Parathyroid adenoma (tissue), 2 donors: Measurements from ENCODE around the gene ADM2.

ENCODE experiments used
- H2AFZ ChIP-seq: fragments of 300-600 bp; sonication (generic); one replicate; pipeline ENCODE4 v1.7.0; 2017; ENCODE audit warnings: antibody characterized with exemption, mild to moderate bottlenecking
- H3K27ac ChIP-seq: fragments of 300-600 bp; sonication (generic); one replicate; pipeline ENCODE4 v1.7.0; 2017
- H3K27me3 ChIP-seq: fragments of 300-600 bp; sonication (generic); one replicate; pipeline ENCODE4 v1.7.0; 2017; ENCODE audit warnings: low read length; ENCODE audit not compliant: control insufficient read depth, insufficient read depth
- H3K36me3 ChIP-seq: fragments of 300-600 bp; sonication (generic); one replicate; pipeline ENCODE4 v1.7.0; 2017; ENCODE audit warnings: low read length; ENCODE audit not compliant: control insufficient read depth, insufficient read depth
- H3K4me1 ChIP-seq: fragments of 300-600 bp; sonication (generic); one replicate; pipeline ENCODE4 v1.7.0; 2017; ENCODE audit warnings: control low read depth
- H3K4me2 ChIP-seq: fragments of 300-600 bp; sonication (generic); one replicate; pipeline ENCODE4 v1.7.0; 2017; ENCODE audit warnings: low read length
- H3K4me3 ChIP-seq: fragments of 300-600 bp; sonication (generic); one replicate; pipeline ENCODE4 v1.7.0; 2017; ENCODE audit warnings: low read depth, low read length
- H3K79me2 ChIP-seq: fragments of 300-600 bp; sonication (generic); one replicate; pipeline ENCODE4 v1.7.0; 2017; ENCODE audit warnings: control low read depth
- H3K9ac ChIP-seq: fragments of 300-600 bp; sonication (generic); one replicate; pipeline ENCODE4 v1.7.0; 2017; ENCODE audit warnings: mild to moderate bottlenecking
- H3K9me3 ChIP-seq: fragments of 300-600 bp; sonication (generic); one replicate; pipeline ENCODE4 v1.7.0; 2017; ENCODE audit warnings: low read length; ENCODE audit not compliant: control insufficient read depth
- TF ChIP-seq, protein P1 (sequence below): fragments of 300-600 bp; sonication (generic); IDR thresholded peaks from one replicate; pipeline ENCODE4 v1.7.0; 2017; ENCODE audit warnings: antibody characterized with exemption, mild to moderate bottlenecking
- donor health status: primary hyperparathyroidism.

ADM2 gene

DNA sequence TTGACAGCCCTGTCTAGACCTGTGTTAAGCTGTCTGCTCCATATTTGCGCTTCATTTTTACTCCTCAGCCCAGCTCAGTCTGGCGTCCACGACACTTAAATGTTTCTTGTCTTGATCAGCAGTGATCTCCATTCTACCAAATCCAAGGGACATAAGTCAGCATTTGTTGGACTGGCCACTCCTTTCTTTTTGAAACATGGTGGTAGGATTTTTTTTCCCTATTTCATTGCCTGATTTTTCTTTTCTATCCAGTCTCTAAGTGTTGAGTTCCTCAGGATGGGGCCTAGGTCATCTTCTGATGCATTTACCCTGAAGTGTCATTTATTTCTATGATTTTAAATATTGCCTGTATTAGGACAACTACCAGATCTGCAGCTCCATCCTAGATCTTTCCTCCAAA is 27.6 kb downstream of the ADM2 start:
- Histone ChIP-seq H3K36me3 (no peaks in the 10 kb centered on the region), H3K9ac (no peak overlapping the region), H2AFZ (no peak overlapping the region), H3K9me3 (no peaks in the 10 kb centered on the region), H3K4me1 (no peaks in the 10 kb centered on the region), H3K27me3 (no peaks in the 10 kb centered on the region), H3K79me2 (peaks cover 19% of the 10 kb centered on the region), H3K4me3 (peak overlapping the region; percentile 80), H3K27ac (peak overlapping the region; percentile 68), H3K4me2 (peak overlapping the region; percentile 77)
- TF ChIP-seq, protein P1, sequence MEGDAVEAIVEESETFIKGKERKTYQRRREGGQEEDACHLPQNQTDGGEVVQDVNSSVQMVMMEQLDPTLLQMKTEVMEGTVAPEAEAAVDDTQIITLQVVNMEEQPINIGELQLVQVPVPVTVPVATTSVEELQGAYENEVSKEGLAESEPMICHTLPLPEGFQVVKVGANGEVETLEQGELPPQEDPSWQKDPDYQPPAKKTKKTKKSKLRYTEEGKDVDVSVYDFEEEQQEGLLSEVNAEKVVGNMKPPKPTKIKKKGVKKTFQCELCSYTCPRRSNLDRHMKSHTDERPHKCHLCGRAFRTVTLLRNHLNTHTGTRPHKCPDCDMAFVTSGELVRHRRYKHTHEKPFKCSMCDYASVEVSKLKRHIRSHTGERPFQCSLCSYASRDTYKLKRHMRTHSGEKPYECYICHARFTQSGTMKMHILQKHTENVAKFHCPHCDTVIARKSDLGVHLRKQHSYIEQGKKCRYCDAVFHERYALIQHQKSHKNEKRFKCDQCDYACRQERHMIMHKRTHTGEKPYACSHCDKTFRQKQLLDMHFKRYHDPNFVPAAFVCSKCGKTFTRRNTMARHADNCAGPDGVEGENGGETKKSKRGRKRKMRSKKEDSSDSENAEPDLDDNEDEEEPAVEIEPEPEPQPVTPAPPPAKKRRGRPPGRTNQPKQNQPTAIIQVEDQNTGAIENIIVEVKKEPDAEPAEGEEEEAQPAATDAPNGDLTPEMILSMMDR: no peak

DNA sequence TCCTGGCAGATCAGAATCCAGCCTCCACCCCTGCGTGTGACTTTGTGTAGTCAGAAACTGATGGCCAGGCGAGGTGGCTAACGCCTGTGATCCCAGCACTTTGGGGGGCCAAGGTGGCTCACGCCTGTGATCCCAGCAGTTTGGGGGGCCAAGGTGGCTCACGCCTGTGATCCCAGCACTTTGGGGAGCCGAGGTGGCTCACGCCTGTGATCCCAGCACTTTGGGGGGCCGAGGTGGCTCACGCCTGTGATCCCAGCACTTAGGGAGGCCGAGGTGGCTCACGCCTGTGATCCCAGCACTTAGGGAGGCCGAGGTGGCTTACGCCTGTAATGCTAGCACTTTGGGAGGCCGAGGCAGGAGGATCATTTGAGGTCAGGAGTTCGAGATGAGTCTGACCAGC is 31.8 kb downstream of the ADM2 start:
- TF ChIP-seq, protein P1: no peak
- Histone ChIP-seq H3K79me2 (peaks cover 41% of the 10 kb centered on the region), H3K27me3 (no peaks in the 10 kb centered on the region), H3K9ac (no peak overlapping the region), H3K4me1 (no peaks in the 10 kb centered on the region), H3K4me2 (no peak overlapping the region), H3K27ac (no peak overlapping the region), H3K4me3 (no peak overlapping the region), H3K9me3 (no peaks in the 10 kb centered on the region), H2AFZ (no peak overlapping the region), H3K36me3 (no peaks in the 10 kb centered on the region)

DNA sequence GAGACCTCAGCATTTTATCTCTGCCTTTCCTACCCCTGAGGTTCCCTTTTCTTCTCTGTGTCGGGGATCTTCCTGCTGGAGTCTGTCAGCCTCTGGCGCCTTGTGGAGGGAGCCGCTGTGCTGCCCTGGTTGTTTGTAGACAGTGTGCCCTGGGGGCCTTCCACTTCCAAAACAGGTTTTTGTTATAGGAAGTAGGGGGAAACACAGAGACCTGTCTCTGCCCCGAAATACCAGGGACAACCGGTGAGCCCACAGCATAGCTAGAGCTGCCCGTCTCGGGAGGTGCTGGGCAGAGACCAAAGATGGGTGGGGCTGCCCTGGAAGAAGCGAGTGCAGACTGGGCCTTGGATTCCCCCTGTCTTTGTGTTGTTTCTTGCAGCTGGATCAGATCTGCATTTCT is 34.7 kb downstream of the ADM2 start:
- Histone ChIP-seq H3K36me3 (no peaks in the 10 kb centered on the region), H3K27me3 (no peaks in the 10 kb centered on the region), H3K9me3 (no peaks in the 10 kb centered on the region), H2AFZ (no peak overlapping the region), H3K9ac (no peak overlapping the region), H3K79me2 (peaks cover 41% of the 10 kb centered on the region), H3K4me1 (no peaks in the 10 kb centered on the region), H3K27ac (no peak overlapping the region), H3K4me2 (no peak overlapping the region), H3K4me3 (no peak overlapping the region)
- TF ChIP-seq, protein P1: no peak

DNA sequence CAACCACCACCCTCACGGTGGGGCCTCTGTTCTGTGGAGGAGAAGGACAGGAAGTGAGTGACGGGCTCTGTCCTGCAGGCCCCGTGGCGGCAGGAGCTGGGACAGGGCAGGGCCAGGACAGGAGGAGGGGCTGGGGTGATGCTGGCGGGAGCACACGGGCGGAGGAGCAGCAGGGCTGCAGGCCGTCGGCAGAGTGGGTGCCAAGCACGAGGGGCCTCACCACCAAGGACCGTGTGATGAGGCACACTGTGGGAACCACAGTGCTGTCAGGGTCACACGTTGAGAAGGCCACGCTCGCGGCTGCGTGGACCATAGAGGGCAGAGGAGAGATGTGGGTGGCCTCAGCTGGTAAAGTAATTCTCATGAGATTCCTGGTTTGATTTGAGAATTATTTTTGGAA is 35.5 kb downstream of the ADM2 start:
- Histone ChIP-seq H2AFZ (no peak overlapping the region), H3K9me3 (no peaks in the 10 kb centered on the region), H3K4me1 (no peaks in the 10 kb centered on the region), H3K79me2 (peaks cover 40% of the 10 kb centered on the region), H3K4me3 (no peak overlapping the region), H3K27me3 (no peaks in the 10 kb centered on the region), H3K27ac (no peak overlapping the region), H3K4me2 (no peak overlapping the region), H3K36me3 (no peaks in the 10 kb centered on the region), H3K9ac (no peak overlapping the region)
- TF ChIP-seq, protein P1: no peak

DNA sequence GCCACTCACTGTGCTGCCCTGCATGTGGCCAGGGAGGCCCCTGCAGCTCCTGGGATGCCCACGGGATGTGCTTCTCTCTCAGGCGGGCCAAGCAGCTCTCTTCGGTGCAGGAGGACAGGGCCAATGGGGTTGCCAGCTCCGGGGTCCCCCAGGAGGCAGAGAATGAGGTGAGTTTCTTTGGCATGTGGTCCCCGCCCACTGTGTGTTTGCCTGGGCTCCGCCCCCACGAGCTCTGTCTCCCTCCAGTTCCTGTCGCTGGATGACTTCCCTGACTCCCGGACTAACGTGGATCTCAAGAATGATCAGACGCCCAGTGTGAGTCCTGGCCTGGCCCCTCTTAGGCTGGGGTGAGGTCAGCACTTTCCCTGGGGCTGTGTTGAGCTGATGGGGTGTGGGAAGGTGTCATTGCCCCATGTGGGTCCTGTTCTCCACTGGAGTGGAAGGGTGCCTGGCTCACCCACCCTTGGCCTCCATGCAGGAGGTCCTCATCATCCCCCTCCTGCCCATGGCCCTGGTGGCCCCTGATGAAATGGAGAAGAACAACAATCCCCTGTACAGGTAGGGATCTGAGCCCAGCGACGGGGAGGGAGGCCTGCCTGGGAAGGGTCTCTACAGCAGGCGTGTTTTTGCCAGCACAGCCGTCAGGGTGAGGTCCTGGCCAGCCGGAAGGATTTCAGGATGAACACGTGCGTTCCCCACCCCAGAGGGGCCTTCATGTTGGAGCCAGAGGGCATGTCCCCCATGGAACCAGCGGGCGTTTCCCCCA is 36.3 kb downstream of the ADM2 start:
- no peaks in the 10 kb centered on the region for H3K27me3 ChIP-seq
- H3K27ac ChIP-seq: no peak overlapping the region
- no peak overlapping the region for H2AFZ ChIP-seq
- TF ChIP-seq, protein P1: no peak
- H3K9me3 ChIP-seq: no peaks in the 10 kb centered on the region
- no peak overlapping the region for H3K4me3 ChIP-seq
- H3K9ac ChIP-seq: no peak overlapping the region
- no peaks in the 10 kb centered on the region for H3K36me3 ChIP-seq
- H3K79me2 ChIP-seq: peaks cover 34% of the 10 kb centered on the region
- no peak overlapping the region for H3K4me2 ChIP-seq
- no peaks in the 10 kb centered on the region for H3K4me1 ChIP-seq
